NCI-H82 (cell line): ENCODE data around the gene DUSP11.
A peak's percentile ranks its signal among the peaks of the same experiment; 100 is the strongest.
"Not testable (repeated sequence)": the region's sequence is repeated elsewhere in the genome, so short reads cannot be mapped to it uniquely, and the experiment has no call there.

Experiments used
- DNase-seq: peaks from one replicate; lab custom pipeline; 2025; lab: John Stamatoyannopoulos, UW

The DUSP11 gene

GRCh38 chr2:73779467-73780236 lies at the start of gene DUSP11:
DUSP11 (minus strand) TSS chr2:73780103; CDS start chr2:73779974, 129 bp downstream.
- peak; percentile 98 for DNase-seq

- peak; percentile 99 for DNase-seq
Observed at GRCh38 chr2:73828818-73829570, 49.1 kb upstream of the DUSP11 start, which contains the start of gene STAMBP. STAMBP (plus strand) TSS chr2:73828961; CDS start chr2:73830857, 1,896 bp downstream.

- no peak for DNase-seq
Observed at GRCh38 chr2:73828389-73828817, 48.5 kb upstream of the DUSP11 start.

GRCh38 chr2:73827660-73828388 lies 47.9 kb upstream of the DUSP11 start:
- DNase-seq, result no peak

- DNase-seq, result peak; percentile 54
Observed at GRCh38 chr2:73827018-73827417, 47.1 kb upstream of the DUSP11 start.

GRCh38 chr2:73825408-73825807 lies 45.5 kb upstream of the DUSP11 start:
- peak; percentile 14 for DNase-seq

- DNase-seq, result peak; percentile 88
Observed at GRCh38 chr2:73823916-73824523, 44.1 kb upstream of the DUSP11 start.

GRCh38 chr2:73823416-73823815 lies 43.5 kb upstream of the DUSP11 start:
- no peak for DNase-seq

GRCh38 chr2:73822991-73823390 lies 43.1 kb upstream of the DUSP11 start:
- no peak for DNase-seq

GRCh38 chr2:73822276-73822675 lies 42.4 kb upstream of the DUSP11 start:
- no peak for DNase-seq

GRCh38 chr2:73821669-73822068 lies 41.8 kb upstream of the DUSP11 start:
- DNase-seq, result no peak

GRCh38 chr2:73821227-73821626 lies 41.3 kb upstream of the DUSP11 start:
- DNase-seq, result no peak

- no peak for DNase-seq
Observed at GRCh38 chr2:73818296-73818695, 38.4 kb upstream of the DUSP11 start.

GRCh38 chr2:73812635-73813034 lies 32.7 kb upstream of the DUSP11 start:
- DNase-seq, result no peak

GRCh38 chr2:73811878-73812277 lies 32.0 kb upstream of the DUSP11 start:
- DNase-seq, result no peak

- DNase-seq, result not testable (repeated sequence)
Observed at GRCh38 chr2:73783883-73784282, 4.0 kb upstream of the DUSP11 start, which contains the start of gene C2orf78. C2orf78 (plus strand) TSS chr2:73784183; CDS start chr2:73784310, 127 bp downstream.

GRCh38 chr2:73783402-73783801 lies 3.5 kb upstream of the DUSP11 start:
- DNase-seq, result not testable (repeated sequence)

- no peak for DNase-seq
Observed at GRCh38 chr2:73780237-73780582, 307 bp upstream of the DUSP11 start.

GRCh38 chr2:73778867-73779466 lies 936 bp downstream of the DUSP11 start:
- DNase-seq, result not testable (repeated sequence)

GRCh38 chr2:73776869-73777519 lies 2.9 kb downstream of the DUSP11 start:
- DNase-seq, result no peak

GRCh38 chr2:73776381-73776780 lies 3.5 kb downstream of the DUSP11 start:
- DNase-seq, result no peak
